WTC11 (cell line): ENCODE measurements around the gene GREB1.

Source experiments
- ATF2 ChIP-seq: sonication (generic); formaldehyde crosslinking; IDR thresholded peaks from 2 replicates; pipeline ENCODE4 v1.8.1; 2022; ENCODE audit warnings: low read depth, missing genetic modification reagents, borderline replicate concordance
- CREM ChIP-seq: sonication (generic); formaldehyde crosslinking; IDR thresholded peaks from 2 replicates; pipeline ENCODE4 v1.8.1; 2022; ENCODE audit warnings: mild to moderate bottlenecking, missing genetic modification reagents, moderate library complexity
- CTCF ChIP-seq: fragments of 200-600 bp; IDR thresholded peaks from 2 replicates; pipeline ENCODE4 v1.8.0; 2022; ENCODE audit warnings: antibody characterized with exemption
- ETV6 ChIP-seq: sonication (generic); formaldehyde crosslinking; IDR thresholded peaks from 2 replicates; pipeline ENCODE4 v1.8.1; 2022; ENCODE audit warnings: mild to moderate bottlenecking, missing genetic modification reagents
- JAZF1 ChIP-seq: fragments of 250-450 bp; sonication (Bioruptor Pico); IDR thresholded peaks from 2 replicates; pipeline ENCODE4 v1.9.0; 2021; ENCODE audit warnings: moderate library complexity, mild to moderate bottlenecking, inconsistent platforms
- JUN ChIP-seq: sonication (generic); formaldehyde crosslinking; IDR thresholded peaks from 2 replicates; pipeline ENCODE4 v1.8.0; 2023; ENCODE audit warnings: mild to moderate bottlenecking, missing genetic modification reagents
- KAT7 ChIP-seq: sonication (generic); formaldehyde crosslinking; IDR thresholded peaks from 2 replicates; pipeline ENCODE4 v1.8.1; 2023; ENCODE audit warnings: missing genetic modification reagents, mild to moderate bottlenecking, borderline replicate concordance
- NR1H2 ChIP-seq: sonication (generic); formaldehyde crosslinking; IDR thresholded peaks from 2 replicates; pipeline ENCODE4 v1.9.0; 2021; ENCODE audit warnings: mild to moderate bottlenecking, moderate library complexity, missing genetic modification reagents
- NR2C2 ChIP-seq: sonication (generic); formaldehyde crosslinking; IDR thresholded peaks from 2 replicates; pipeline ENCODE4 v1.8.0; 2022; ENCODE audit warnings: mild to moderate bottlenecking, missing genetic modification reagents
- ZBTB43 ChIP-seq: sonication (generic); formaldehyde crosslinking; IDR thresholded peaks from 2 replicates; pipeline ENCODE4 v1.8.1; 2023; ENCODE audit warnings: mild to moderate bottlenecking, missing genetic modification reagents
- TF ChIP-seq, protein P1 (sequence below): sonication (generic); formaldehyde crosslinking; IDR thresholded peaks from 2 replicates; pipeline ENCODE4 v1.8.0; 2022; ENCODE audit warnings: mild to moderate bottlenecking, missing genetic modification reagents
- TF ChIP-seq, protein P2 (sequence below): sonication (generic); formaldehyde crosslinking; IDR thresholded peaks from 2 replicates; pipeline ENCODE4 v1.8.0; 2023; ENCODE audit warnings: missing genetic modification reagents

DNA sequence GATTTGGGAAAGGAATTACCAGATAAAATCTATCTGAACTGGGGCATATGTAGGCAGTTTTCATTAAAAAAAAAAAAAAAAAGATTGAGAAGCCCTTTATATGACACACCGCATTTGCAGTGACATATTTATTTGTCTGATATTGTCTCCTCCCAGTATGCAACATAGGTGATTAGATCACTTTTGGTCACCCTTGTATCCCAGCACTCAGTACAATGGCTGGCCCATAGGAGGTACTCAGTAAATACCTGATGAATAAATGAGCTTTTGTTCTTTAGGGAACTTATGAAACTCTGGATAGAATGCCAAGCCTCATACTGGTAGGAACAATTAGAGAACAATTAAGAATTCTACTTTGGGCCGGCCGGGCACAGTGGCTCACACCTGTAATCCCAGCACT lies 45.0 kb upstream of the GREB1 start:
- no peak for TF ChIP-seq CTCF
- TF ChIP-seq, protein P1, sequence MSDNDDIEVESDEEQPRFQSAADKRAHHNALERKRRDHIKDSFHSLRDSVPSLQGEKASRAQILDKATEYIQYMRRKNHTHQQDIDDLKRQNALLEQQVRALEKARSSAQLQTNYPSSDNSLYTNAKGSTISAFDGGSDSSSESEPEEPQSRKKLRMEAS (CRISPR knock-in tag) = no peak
- no peak for TF ChIP-seq CREM (CRISPR knock-in tag)
- no peak for TF ChIP-seq NR2C2 (CRISPR knock-in tag)
- no peak for TF ChIP-seq ATF2 (CRISPR knock-in tag)
- TF ChIP-seq JUN = no peak
- no peak for TF ChIP-seq ZBTB43
- TF ChIP-seq KAT7 = no peak
- no peak for TF ChIP-seq NR1H2 (CRISPR knock-in tag)
- no peak for TF ChIP-seq JAZF1
- TF ChIP-seq, protein P2, sequence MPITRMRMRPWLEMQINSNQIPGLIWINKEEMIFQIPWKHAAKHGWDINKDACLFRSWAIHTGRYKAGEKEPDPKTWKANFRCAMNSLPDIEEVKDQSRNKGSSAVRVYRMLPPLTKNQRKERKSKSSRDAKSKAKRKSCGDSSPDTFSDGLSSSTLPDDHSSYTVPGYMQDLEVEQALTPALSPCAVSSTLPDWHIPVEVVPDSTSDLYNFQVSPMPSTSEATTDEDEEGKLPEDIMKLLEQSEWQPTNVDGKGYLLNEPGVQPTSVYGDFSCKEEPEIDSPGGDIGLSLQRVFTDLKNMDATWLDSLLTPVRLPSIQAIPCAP (CRISPR knock-in tag) = no peak
- no peak for TF ChIP-seq ETV6
